NCI-H1105 treated with DMSO at 0.1 percent for 48 hours (cell line): ENCODE results near the gene ZNF423.

ENCODE experiments used
- DNase-seq: peaks from one replicate; lab custom pipeline; 2025; lab: John Stamatoyannopoulos, UW

The ZNF423 gene

DNA sequence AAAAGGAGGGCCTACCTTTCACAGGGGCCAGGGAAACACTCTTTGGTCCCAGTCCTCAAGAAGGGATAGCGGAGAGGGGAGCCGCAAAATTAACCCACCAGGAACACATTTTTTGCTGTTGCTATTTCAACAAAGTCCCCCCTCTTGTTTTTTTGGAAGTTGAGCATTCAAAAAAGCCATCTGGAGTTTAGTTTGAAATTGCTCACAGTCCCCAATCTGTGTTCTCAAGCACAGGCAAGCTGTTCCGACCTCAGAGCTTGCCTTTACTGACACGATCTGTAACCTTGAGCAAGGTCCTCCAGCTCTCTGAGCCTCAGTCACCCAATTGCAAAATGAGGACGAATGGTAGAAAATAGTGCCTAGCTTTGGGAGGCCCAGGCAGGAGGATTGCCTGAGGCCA, 131.1 kb downstream of the ZNF423 start:
- no peak for DNase-seq

DNA sequence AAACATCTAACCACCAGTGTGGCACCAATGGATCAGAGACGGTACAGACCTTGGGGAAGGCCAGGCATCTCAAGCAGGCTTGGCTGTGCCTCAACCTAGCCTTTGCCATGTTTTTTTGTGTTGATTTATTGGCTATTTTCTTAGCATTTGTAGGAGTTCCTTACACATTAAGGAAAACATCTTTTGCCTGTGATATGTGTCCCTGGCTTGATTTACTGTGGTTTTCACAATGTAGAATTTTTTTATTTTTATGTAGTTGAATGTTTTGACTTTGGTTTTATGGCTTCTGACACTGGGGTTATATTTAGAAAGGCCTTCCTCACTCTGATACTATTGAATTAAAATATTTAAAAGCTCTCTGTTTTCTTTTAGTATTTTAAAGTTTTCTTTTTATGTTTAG, 132.6 kb downstream of the ZNF423 start:
- DNase-seq: no peak

DNA sequence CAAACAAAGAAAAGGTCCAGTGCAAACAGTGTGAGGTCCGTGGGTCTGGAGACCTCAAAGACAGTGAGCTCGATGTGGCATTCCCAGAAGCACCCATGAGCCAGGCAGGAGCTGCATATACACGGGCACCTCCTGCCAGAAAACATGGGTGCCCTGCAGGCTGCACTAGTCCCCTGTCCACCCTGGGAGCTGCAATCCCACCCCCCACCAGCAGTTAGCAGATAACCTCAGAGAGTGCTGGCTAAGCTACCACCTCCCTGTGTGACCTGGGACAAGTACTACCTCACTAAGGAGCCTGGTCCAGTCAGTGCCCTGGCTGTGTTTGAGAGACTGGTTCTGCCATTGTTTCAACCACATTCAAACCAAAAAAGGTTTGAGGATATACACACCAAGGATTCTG, 135.7 kb downstream of the ZNF423 start:
- no peak for DNase-seq

DNA sequence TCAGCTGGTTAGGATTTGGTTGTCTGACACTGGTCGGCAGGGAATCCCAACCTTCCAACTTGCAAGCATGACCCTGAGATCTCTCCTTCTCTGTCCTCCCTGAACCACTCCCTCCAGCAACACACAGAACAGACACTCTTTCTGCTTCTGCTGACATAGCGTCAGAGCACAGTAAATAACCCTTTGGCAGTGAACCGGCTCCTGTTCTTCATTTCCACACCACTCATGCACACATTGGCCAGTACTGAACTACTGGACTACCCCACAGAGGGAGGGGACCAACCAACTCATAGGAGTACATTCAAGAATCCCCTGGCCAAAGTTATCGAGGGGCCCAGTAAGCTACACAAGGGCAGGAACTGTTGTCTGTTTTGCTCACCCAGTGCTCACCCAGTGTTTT, 138.2 kb downstream of the ZNF423 start:
- no peak for DNase-seq

DNA sequence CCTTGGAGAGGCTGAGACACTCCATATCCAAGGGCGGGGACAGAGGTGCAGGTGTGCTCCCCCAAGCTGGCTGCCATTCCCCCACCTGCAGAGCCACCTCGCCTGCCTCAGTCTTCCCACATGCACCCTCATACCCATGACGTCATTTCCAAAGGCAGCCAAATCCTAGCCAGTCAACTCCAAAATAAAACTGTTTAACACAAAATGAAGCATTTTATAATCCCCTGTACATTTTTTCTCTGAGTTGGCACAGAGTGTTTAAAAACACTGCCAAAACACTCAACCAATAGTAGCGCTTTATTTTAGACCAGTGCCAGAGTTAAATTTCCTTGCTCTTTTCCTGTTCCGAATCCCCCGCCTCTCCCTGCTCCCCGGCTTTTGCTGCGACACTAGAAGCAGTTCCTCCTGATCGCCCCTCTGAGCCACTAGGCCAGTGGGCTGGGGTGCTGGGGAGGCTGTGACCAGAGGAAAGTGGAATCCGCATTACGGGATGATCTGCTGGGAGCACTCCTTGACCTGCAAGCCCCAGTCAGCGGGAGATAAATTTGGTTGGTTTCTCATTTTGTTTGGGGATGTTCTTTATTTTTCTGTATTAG, 139.5 kb downstream of the ZNF423 start:
- DNase-seq: no peak

DNA sequence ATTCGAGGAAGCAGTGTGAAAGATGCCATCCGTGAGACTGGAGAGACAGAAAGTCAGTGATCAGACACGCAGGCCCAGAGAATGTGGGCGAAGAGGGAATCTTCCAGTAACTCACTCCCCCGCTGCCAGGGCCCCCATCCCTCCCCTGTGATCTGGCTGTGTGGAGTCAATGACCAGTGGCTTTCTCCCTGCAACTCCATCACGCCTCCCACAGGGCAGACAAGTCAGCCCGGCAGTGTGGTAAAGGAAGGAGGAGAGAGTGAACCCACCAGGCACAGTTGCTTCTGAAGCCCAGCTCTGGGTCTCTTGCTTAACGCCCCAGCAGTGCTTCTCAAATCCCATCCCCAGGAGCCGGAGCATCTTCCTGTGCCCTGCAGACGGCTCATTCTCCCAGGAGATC, 142.1 kb downstream of the ZNF423 start:
- no peak for DNase-seq

DNA sequence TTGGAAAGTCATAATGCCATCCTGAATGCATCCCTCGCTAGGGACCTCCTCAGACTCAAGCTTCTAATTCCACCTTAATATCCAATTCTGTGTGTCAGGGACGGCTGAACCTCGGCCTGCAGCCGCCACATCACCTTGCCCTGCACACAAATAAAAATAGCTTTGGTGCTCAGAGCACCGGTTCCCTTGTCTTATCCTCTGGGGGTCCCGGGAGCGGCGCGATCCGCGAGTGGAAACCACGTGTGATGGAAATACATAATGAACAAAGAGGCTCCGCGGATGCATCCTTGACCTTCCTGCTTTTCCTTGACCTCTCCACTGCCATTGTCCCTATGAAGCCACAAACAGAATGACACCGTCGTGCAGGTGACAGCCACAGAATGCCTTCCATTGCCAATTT, 143.4 kb downstream of the ZNF423 start:
- DNase-seq: no peak

DNA sequence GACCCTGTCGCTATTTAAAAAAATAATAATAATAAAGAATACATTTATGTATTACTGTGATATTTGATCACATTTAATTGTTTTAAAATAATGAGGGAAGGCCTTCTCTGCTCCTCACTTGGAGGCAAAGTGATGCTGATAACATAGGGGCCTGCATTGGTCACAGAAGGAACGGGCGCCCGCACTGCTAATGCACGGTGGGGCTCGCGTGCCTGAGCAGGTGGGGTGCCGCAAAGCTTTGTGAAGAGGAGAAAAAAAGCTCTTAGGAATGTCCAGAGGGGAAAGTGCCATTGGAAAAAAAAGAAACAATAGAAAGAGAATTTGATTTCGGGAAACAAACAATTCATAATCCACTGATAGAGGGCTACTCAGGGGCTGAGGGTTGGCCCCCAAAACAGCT, 143.8 kb downstream of the ZNF423 start:
- DNase-seq: no peak

DNA sequence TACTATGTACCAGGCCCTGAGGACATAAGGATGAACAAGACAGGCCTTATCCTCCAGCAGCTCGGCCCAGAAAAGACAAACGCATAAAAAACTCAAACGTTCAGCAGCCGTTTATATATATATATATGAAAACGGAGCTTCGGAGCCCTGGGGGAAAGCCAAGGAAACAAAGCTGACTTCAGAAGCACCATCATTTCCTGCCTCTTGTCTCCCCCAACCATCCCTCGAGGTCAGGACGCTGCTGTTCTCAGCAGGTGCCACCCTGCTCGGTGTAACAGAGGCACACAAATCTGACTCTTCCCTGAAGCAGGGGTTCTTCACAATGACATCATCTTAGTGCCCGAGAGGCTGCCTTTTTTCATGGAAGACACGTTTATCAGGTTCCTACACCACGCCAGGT, 146.9 kb downstream of the ZNF423 start:
- DNase-seq: no peak

DNA sequence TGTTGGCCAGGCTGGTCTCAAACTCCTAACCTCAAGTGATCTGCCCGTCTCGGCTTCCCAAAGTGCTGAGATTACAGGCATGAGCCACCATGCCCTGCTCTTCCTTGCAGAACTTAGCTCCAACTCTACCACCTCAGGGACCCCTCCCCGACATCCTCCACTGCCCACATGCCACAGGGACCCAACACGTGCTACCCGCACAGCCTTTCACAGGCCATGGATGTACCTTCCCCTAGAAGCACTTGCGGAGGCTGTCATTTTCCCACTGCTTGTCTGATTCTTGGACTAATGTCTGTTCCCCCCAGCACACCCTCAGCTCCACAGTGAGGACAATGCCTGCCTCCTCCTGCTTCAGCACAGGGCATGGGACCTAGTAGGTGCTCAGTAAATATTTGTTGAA, 147.4 kb downstream of the ZNF423 start:
- no peak for DNase-seq

DNA sequence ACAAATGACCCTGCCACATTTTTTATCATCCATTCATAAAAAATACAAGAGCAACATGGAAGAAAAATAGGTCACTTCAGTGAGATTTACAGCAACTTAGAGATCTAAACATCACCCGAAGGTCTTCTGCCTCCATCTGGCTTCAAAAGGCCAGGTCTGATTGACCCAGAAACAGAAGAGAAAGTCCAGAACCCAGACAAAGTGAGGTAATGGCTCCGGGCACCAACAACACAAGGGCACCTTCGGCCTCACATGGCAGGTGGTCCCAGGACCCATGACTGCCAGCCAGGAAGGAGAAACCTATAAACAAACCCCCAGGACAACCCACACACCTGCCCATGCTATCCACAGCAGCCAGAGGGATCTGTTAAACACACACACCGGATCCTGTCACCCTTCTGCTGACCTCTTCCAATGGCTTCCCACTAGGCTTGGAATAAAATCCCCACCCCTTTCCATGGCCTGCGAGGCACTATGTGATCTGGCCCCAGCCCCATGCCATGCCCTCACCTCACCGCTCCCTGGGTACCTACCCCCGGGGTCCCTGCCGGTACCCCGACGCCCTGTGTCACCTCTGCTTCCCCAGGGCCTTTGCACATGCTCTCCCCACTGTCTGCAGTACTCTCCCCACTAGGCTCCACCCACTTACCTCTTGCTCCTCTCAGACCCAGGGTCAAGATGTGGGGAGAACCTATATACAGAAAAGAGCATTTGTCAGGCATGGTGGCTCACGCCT, 149.1 kb downstream of the ZNF423 start:
- DNase-seq: no peak

DNA sequence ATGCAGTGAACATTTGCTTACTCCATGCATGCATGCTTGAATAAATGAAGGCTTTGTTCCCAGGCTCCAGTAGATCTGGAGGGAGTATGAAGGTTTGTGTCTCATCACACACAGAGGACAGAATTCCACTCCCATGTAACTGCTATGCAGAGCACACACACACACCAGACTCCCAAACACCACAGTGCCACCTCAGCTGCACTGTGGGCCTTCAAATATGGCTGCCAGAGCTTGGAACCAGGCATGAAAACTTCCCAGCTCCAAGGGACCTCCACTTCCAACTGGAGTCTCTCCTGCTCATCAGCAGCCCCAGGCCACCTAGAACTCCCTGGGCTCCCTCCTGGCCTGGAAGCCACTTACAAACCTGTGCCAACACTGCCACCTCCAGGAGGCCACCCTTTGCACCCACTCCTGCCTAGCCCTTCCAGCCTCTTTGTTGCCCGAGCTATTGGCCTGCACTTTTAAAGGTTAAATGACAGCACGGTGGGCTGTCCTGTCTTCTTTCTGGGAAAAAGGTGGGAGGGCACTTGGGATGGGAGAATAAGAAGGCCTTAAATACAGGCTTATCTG, 151.2 kb downstream of the ZNF423 start:
- DNase-seq: no peak

DNA sequence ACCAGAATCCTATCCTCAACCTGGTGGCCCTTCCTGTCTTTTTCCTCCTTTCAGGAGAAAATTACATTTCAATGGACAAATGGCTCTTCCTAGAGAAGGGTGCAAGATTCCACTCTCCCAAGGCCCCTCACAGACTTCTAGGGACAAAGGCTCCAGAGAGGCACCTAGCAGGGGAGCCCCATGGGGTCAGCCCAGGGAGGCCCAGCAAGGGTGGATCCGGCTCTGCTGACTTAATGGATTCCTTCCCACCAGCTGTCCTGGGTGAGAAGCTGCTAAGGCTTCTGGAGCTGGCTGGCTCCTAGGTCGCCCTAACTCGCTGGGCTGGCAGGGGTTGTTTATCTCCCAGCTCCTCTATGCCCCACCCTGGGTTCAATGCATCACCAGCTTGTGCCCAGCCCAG, 152.4 kb downstream of the ZNF423 start:
- no peak for DNase-seq

DNA sequence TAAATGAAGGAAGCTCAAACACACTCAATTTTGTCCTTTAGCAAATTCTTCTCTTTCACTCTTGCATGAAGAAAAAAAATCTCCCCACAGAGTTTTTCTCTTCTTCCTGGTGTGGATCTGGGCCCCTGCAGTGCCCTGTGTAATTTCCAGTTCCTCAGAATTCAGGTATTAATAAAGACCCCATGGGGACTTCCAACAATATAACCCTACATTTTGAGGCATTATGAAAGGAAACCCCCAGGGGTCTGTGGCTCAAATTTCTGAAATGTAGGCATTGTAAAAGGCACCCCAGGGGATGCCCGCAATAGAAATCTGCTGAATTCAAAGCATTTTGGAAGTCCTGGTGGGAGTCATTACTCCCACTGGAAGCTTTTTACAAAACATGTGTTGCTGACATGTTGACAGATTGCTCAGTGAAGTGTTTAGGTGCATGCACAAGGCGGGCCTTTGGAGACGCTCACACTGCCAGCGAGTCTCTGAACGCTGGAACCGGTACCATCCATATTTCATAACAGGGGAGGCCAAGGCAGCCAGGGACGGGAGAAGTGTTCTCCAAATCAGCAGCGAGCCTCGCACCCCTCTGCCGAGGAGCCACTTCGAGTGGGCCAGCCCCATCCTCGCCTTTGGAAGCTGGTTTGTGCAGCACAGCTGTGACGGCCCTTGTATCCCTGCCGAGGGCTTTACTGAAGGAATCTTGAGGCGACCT, 154.0 kb downstream of the ZNF423 start:
- DNase-seq: no peak

DNA sequence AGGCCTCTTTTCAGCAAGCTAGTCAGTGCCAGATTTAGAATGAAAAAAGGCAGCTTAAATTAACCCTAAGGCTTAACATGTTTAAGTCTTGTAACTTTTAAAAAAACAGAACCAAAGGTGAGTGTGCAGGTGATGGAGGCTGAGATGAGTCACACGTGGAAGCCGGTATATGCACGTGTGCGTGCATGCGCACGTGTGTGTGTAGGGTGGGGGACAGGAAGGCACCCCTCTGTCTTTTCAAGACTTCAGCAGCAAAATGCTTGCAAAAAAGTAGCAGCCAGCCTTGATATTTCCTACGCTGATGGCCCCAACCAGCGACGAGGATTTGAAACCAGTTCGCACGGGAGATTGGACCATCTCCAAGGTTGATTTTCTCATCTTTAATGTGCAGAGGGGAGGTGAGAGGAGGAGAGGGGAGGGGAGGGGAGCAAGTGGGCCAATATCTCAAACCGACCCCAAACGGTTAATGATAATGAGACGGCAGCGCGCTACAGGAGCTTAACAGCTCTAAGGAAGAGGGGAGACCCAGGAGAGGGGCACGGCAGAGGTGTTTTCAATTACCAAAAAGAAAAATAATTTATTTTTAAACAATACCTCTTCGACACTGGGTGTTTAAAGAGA, 154.7 kb downstream of the ZNF423 start:
- DNase-seq: no peak

DNA sequence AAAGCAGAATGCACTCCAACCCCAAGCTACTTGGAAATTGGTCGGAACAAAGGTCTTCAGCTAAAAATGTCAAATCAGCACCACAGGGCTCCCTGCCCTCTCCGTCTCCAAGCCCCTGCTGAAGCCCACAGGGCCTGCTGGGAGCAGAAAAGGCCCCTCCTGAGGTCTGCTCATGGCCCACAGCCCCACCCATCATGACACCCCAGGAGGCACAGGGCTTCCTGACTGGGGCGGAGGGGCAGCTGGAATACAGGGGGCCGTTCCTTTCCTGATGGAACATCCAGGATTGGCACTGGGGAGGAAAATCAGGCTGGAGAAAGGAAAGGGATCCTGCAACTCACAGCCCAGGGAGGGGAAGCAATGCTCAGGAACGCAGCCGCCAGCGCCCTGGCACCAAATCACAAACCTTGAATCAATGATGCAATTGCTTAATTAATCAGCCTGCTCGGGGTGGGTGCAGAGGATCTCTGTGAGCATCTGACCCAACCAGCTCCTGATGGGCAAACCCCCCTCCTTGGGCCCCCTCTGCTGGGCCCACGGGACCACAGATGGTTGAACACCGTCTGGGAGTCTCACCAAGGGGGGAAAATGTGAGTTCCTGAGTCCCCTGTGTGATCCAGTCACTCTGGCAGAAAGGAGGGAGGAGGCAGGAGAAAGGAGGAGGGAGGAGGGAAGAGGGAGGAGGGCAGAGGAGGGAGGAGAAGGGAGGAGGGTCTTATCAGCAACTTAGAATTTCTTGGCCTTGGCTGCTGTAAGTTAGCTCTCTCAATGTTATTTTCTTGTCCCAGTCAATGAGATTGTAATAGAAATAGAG, 155.5 kb downstream of the ZNF423 start:
- DNase-seq: no peak

DNA sequence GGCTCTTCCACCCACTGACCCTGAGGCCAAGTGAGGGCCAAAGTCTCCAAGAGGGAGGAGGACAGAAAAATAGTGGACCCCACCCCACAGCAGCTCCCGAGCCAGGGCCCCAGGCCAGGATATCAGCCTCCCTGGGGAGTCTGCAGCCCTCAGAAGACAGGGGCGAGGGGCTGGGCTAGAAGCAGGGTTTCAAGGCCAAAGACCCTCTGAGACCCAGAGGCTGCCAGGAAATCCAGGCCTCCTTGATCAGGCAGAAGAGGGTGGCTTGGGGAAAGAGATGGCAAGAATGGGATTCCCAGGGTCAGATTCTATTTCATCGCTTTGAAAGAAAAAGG, 156.1 kb downstream of the ZNF423 start:
- DNase-seq: no peak

DNA sequence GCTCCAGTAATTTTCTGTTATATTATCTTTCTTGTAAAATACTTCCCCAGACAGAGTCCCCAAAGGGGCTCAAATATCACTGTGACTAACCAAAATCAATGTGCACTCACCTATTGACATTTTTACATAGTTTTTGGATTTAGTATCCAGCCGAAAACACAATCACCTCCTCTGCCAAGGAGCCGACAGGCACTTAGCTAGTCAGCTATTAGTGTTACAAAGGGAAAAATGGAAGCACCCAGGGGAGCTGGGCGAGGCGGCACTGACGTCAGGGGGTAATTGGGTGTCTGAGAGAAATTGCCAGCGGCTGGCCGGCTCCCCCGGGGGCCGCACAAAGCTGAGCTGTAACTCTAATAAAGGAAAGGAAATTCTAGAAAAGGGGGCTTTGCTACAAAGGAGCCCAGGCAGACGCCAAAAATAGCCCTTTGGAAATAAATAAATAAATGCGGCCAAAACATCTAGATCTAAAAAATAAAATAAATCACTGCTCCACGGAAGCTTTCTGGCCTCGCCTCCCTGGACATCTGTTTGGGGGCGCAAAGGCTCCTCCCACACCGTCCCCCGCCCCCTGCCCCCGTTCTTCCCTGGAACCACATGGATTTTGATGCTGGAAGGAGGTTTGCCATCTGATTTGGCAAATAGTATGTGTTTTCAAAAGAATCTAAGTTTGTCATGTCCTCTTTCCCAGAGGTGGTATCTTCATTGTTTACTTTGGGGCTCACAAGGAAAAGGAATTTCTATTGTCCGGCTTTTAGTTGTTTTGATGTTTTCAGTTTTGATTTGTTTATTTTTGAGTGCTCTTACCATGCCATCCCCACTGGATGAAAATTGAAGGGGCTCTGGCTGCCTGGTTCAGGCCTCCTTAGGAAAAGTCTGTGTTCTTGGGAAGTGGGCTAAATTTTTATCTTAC, 156.7 kb downstream of the ZNF423 start:
- DNase-seq: no peak

DNA sequence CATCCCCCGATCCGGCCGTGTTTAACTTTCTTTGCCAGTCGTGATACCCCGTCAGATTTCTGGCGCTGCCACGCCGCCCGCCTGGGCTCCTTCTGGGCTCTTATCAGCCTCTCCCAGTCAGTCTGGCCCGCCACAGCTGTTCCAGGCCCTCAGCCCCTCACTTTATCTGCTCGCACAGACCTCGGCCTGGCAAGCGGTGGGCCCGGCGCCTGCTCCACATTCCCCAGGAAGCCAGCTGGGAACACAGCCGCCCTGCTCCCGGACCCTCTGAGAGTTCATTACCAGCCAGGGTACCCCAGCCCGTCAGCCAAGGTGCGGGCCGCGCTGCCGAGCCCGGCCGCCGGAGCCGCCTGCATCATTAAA, 157.5 kb downstream of the ZNF423 start:
- no peak for DNase-seq

DNA sequence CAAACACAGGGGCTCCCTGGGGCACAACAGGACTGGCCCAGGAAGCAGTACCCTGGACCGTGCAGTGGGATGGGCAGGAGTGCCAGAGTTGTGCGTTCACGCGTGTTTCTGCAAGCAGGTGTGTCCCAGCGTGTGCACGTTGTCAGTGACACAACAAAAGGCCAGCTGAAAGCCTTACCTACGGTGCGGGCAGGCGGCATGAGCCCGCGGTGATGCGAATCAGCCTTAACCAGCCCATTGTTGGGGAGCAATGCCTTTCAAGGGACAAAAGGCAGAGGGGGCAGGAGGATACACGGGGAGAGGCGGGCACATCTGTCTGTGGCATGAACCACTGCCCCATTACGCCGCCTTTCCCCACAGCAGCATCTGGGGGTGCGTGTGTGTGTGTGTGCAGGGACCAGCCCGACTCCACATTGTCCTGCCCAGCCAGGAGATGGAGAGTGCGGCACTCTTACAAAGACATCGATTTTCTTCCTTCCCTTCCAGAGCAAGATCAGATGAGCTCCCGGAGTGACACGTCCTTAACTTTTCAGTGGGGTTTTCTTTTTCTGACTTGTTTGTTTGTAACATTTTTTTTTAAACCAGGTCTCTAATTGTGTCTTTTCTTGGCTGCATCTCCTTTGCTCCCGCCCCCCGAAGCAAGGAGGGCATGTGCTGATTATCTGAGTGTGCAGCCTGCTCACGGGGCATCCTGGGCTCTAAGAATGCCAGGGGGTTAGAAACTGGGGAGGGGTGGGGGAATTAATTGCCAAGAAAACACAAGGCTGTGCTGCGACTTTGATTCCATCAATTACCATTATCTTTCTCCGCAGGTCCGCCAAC, 158.1 kb downstream of the ZNF423 start:
- no peak for DNase-seq
